Neural progenitor cell (in vitro differentiated cells): ENCODE data around the gene ERBB4.

Source experiments
- EZH2 ChIP-seq: fragments of 200-600 bp; sonication (generic); IDR thresholded peaks from 2 replicates; pipeline ENCODE4 v1.6.1; 2017; ENCODE audit warnings: antibody characterized with exemption, mild to moderate bottlenecking, moderate library complexity
- TF ChIP-seq, protein P1 (sequence below): fragments of 200-600 bp; sonication (generic); IDR thresholded peaks from 2 replicates; pipeline ENCODE4 v1.5.1; 2017; ENCODE audit warnings: antibody characterized with exemption, mild to moderate bottlenecking

DNA sequence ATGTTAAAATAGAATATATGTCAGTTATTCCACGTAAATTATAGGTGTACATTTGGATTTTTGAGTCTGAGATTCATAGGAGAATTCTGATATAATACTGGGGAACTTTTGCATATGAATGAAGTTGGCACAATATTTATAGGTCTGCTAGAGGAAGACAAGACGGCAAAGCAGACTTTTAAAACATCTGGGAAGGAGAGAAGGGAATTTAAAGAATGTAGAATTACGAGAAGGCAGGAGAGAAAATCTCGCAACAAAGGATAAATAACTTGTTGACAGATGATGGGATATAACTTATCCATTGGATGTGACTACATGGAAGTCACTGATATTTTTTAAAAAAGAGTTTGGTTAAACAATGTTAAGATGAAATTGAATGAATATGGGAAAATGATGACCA is 615.6 kb downstream of the ERBB4 start:
- TF ChIP-seq, protein P1, sequence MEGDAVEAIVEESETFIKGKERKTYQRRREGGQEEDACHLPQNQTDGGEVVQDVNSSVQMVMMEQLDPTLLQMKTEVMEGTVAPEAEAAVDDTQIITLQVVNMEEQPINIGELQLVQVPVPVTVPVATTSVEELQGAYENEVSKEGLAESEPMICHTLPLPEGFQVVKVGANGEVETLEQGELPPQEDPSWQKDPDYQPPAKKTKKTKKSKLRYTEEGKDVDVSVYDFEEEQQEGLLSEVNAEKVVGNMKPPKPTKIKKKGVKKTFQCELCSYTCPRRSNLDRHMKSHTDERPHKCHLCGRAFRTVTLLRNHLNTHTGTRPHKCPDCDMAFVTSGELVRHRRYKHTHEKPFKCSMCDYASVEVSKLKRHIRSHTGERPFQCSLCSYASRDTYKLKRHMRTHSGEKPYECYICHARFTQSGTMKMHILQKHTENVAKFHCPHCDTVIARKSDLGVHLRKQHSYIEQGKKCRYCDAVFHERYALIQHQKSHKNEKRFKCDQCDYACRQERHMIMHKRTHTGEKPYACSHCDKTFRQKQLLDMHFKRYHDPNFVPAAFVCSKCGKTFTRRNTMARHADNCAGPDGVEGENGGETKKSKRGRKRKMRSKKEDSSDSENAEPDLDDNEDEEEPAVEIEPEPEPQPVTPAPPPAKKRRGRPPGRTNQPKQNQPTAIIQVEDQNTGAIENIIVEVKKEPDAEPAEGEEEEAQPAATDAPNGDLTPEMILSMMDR: no peak
- TF ChIP-seq EZH2: no peak
